Stimulated activated CD4-positive, alpha-beta T cell treated with anti-CD3 and anti-CD28 coated beads, Interleukin-1b, Interleukin-23, amount 100 ng/mL, for 24 hours (primary cell): ENCODE measurements around the gene SCGB2B2.
"Not testable (repeated sequence)": the region's sequence is repeated elsewhere in the genome, so short reads cannot be mapped to it uniquely, and the experiment has no call there.

ENCODE experiments used
- DNase-seq, 4 experiments: peaks; one replicate each; pipeline ENCODE4 v3.0.0-alpha.2; 2020; ENCODE audit warnings: low read depth in 4 of 4, low spot score in 1 of 4

The SCGB2B2 gene

DNA sequence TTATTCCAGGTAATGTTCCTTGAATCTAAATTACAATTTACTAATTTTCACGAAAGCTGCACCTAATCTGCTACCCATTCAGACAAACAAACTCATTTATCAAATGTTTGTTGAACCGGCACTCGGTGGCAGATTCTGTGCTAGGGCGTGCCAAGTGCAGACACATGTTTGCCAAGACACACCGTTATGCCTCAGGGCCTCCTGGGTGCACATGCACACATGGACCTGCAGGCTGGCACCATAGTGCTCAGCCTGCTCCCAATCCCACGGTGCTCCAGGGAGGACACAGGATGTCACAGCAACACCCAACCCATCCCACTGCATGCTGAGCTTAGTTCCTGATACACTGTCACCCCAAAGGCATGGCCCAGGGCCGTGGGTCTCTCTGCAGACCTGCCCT lies 7.7 kb downstream of the SCGB2B2 start:
- no peak for DNase-seq

DNA sequence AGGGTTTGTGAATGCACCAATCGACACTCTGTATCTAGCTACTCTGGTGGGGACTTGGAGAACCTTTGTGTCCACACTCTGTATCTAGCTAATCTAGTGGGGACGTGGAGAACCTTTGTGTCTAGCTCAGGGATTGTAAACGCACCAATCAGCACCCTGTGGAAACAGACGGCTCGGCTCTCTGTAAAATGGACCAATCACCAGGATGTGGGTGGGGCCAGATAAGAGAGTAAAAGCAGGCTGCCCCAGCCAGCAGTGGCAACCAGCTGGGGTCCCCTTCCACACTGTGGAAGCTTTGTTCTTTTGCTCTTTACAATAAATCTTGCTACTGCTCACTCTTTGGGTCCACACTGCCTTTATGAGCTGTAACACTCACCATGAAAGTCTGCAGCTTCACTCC lies 8.3 kb downstream of the SCGB2B2 start:
- DNase-seq, result not testable (repeated sequence)

DNA sequence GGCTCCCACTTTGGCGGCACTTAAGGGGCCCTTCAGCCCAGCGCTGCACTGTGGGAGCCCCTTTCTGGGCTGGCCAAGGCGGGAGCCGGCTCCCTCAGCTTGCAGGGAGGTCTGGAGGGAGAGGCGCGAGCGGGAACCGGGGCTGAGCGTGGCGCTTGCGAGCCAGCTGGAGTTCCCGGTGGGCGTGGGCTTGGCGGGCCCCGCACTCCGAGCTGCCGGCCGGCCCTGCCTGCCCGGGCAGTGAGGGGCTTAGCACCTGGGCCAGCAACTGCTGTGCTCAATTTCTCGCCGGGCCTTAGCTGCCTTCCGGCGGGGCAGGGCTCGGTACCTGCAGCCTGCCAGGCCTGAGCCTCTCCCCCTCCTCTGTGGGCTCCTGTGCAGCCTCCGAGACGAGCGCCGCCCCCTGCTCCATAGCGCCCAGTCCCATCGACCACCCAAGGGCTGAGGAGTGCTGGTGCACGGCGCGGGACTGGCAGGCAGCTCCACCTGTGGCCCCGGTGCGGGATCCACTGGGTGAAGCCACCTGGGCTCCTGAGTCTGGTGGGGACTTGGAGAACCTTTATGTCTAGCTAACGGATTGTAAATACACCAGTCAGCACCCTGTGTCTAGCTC lies 8.8 kb downstream of the SCGB2B2 start:
- not testable (repeated sequence) for DNase-seq

DNA sequence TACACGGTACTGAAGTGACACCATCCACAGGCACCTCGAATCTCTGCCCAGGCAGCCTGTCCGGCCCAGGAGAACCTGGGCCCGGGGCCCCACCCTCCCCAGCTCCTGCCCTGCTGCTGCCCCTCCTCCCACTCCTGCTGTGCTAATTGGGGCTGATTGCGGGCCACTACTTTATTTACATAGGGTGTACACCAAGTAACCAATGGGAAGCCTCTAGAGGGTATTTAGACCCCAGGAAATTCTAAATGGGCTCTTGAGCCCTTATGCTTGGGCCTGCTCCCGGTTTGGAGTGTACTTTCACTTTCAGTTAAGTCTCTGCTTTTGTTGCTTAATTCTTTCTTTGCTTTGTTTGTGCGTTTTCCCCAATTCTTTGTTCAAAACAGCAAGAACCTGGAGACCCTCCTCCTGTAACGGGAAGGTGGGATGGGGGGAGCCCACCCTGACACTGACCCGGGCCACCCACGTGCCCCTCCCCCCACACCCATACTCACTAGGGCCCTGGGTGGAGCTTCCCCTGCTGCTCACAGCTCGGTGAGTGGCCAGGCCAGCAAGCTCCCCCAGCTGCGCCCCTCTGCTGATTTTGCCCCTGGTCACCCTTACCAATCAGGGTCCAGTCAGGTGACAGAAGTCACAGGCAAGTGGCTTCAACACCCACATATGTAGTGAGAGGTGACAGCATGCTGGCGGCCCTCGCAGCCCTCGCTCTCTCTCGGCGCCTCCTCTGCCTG lies 9.4 kb downstream of the SCGB2B2 start:
- DNase-seq, result no peak

DNA sequence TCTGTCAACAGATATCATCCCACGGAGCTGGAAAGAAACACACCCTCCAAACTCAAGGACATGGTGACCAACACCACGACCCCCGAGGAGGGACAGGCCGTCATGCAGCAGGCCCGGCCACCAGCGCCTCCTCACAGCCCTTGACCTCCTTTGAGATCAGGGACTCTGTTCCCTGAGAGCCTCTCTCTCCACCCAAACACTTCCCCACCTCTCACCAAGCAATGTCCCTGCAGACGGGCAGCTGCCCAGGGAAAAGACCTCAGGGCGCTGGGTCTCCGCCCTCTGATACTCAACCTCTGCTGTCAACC lies 10.0 kb downstream of the SCGB2B2 start:
- DNase-seq, result no peak

DNA sequence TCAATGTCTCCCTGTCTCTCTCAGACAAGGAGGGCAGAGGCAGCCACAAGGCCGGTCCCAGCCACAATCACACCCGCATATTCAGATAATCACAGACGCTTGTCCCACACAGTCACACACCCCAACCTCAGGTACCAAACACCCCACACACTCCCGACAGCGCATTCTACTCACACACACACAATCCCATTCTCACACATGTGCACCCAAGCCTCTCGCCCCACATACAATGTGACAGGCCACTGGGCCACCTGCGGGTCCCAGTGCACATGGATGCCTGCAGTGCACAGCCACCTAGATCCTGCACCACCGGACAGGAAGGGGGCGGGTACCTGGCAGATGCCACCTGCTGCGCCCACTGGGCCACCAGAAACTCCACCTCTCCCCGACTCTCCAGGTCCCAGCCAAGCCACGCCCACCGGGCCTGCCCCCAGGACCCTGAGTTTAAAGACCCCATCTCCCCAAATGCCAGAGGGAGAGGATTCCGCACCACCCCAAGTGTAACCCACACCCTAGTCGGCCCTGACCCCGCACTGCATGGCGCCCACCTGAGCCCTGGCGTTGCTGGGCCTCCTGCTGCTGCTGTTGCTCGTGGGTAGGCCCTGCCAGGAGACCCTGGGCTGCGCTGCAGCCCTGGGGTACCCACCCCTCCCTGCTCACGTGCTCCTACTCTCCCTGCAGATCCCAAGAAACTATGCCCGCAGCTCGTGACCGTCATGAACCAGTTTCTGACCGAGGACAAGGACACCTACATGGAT lies 10.6 kb downstream of the SCGB2B2 start:
- DNase-seq, result no peak

DNA sequence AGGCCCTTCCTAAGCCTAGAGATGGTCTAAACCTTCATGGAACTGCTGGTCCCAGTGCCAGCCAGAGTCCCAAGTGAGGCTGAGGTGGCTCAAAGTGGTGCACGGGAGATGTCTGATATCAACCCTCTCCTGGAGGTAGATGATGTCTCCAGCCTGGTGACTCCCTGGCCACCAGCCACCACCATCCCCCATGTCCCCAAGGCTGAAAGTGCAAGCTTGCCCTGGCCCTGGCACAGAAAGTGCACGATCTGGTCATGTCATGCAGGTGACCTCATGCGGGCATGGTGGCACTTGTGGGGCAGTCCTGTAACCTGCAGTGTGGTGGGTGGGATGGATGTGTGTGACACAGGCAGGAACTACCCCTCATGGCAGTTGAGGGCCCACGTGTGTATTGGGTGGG lies 11.7 kb downstream of the SCGB2B2 start:
- DNase-seq, result not testable (repeated sequence)

DNA sequence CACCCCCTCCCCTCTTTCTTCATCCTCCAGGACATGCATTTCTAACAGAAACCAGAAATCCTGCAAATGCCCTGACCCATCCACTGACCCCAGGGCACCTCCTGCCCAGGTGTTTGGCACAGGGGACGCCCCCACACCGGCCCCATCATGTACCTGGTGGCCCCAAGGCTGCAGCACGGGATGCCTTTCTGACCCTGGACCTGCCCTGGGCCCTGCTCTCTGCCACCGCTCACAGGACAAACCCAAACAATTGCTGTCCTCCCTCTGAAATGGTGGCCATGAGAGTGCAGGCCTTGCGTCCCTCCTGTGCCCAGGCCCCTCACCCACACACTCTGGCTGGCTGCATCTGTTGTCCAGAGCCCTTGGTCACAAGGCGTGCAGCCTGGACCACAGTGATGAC lies 12.1 kb downstream of the SCGB2B2 start:
- no peak for DNase-seq

DNA sequence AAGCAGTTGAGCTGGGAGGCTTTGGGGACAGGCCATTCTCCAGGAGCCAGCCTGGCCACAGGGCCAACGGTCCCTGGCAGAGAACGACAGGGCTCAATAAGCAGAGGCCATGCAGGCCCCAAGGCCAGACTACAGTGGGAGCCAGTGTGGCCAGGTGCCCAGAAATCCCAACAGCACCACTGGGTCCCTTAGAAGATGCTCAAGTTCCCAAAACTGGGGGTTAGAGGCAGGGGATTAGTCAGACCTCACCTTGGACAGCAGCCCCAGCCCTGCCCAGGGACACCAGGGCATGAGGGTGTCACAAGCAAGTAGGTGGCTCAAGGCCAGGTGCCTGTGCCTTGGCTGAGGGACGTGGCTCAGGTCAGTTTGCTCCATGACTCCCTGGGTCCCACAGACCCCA lies 12.8 kb downstream of the SCGB2B2 start:
- DNase-seq, result no peak

DNA sequence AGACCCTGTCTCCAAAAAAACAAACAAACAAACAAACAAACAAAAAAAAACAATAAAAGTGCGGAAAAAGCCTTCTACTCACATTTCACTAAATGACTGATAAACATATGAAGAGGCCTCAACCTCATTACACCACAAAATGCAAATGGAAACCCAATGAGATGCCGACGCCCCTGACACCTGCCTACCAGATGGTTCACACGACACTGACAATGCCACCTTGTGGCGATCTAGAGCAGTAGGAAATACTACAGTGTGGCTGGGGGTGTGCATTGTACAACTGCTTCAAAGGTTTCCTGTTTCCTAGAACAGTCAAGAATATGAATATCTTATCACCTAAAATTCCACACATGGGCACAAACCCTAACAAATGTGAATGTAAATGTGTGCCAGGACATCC lies 14.0 kb downstream of the SCGB2B2 start:
- DNase-seq, result peak in 1 of 4 experiments; percentile 15

DNA sequence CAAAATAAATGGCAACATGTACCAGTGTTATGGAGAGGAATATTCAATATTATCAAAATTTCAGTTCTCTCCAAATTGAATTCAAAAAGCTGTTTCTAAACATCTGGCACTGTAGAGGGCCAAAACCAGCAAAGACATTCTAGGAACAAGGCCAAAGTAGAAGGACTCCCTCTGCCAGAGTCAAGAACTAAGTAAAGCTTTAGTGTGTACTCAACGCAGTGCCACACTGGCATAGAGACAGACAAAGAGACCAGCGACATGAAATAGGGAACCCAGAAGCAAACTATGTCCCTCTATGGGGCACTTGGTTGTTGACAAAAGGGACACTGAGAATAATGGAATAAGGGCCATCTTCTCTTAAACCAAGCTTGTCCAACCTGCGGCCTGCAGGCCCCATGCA lies 15.6 kb downstream of the SCGB2B2 start:
- DNase-seq, result no peak

DNA sequence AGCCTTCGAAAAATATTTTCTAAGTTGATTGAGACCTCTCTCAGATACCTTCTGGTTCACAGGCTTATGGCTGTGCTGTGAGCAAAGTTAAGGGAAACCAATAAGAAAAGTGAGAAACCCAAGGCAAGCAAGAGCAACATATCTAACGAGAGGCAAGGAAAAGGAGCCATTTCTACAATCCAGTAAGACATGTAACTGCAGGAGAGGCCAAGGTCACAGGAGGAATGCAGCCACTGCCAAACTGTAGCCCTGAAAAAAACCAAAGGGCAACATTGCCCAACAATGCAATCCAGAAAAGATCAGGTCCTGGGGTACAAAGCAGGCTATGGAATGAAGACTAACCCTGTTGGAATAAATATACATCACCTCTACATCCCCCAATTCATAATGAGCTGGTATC lies 21.3 kb downstream of the SCGB2B2 start:
- no peak for DNase-seq

DNA sequence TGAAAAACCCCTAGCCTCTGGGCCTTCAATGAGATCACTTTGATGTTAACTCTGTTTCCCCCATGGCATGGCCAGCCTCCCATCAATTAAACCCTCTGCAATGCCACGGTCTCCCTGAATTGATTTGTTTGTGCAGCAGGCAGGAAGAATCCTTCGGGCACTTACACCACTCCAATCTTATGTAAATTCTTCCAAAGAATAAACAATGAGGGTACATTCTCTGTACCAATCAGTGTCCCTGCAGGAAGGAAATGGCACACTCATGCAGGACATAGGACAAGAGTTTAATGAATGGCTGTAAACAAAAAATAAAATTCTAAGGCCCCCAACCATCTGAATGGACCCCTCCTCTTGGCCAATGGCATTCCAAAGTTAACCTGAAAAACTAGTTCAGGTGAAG lies 22.2 kb downstream of the SCGB2B2 start:
- DNase-seq, result no peak

DNA sequence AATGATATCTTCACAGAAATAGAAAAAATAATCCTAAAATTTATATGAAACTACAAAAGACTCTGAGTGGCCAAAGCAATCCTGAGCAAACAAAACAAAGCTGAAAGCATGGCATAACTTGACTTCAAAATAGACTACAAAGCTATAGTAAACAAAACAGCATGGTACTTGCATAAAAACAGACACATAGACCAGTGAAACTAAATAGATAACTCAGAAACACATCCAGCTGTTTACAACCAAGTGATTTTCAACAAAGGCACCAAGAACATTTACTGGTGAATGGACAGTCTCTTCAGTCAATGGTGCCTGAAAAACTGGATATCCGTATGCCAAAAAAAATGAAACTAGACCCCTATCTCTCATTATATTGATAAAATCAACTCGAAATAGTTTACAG lies 25.2 kb downstream of the SCGB2B2 start:
- no peak for DNase-seq

DNA sequence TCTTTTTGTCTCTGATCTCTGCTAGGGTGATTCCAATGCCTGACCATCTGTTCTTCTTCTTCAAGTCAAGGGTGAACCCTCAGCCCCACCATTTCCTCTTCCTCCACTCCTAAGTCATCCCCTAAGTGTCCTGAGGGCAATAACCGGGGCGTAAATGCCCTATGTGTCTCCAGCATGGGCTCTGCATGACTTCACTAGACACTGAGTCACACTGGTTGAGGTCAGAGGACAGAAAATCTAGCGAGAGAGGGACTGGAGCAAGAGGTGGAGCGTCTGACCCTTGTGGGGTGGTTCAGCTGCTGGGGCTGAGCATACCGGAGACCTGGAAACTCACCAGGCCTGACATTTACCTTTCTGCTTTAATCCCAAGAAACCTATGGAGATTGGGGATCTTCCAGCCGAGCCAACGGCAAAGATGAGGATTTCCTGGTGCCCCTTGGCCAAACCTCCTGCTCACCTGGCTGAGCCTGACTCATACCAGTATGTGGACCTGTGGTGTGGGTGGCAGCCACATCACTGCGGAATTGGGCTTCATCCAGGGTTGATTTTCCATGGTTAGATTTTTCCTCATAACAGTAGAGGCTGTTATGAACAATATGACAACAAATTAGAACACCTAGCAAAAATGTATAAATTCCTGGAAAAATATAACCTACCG lies 26.9 kb downstream of the SCGB2B2 start:
- no peak for DNase-seq

DNA sequence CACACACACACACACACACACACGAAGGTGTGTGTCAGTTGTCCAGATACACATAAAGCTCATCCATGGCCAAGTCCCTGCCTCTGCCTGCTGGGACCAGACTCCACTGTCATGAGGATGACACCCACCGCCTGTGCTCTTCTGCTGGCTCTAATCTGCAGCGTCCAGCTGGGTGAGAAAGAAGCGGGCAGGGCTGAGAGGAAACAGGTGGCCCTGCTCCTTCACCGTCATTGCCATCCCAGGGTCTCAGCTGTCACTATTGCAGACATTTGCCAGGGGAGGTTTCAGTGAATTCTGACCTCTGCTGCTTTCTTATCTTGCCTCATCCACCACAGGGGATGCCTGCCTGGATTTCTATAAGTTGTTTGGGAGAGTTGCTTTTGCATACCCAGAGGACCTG lies 31.4 kb downstream of the SCGB2B2 start:
- no peak for DNase-seq

DNA sequence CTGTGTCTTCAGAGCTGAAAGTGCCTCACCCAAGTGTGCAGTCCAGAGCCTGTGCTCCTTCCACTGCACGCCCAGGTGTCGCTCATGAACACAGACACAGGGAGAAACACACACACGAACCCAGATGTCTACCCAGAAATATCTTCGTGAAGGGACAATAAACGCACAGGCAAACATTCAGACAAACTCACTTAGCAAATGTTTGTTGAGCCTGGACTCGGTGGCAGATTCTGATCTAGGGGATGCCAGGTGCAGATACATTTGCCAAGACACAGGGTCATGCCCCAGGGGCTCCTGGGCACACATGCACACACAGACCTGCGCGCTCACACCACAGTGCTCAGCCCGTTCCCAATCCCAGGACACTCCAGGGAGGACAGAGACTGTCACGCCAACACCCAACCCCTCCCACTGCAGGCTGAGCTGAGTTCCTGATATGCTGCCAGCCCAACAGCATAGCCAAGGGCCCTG lies 31.9 kb downstream of the SCGB2B2 start:
- no peak for DNase-seq

DNA sequence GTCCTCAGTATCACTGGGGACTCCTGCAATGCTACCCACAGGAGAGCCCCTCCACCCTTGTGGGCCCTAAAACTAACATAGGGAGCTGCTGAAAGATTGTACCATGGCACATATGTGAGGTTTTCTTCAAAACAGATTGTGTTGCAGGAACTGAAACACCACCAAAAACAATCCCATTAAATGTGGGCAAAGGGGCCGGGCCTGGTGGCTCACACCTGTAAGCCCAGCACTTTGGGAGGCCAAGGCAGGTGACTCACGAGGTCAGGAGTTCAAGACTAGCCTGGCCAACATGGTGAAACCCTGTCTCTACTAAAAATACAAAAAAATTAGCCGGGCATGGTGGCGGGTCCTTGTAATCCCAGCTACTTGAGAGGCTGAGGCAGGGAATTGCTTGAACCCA lies 34.7 kb downstream of the SCGB2B2 start:
- no peak for DNase-seq

DNA sequence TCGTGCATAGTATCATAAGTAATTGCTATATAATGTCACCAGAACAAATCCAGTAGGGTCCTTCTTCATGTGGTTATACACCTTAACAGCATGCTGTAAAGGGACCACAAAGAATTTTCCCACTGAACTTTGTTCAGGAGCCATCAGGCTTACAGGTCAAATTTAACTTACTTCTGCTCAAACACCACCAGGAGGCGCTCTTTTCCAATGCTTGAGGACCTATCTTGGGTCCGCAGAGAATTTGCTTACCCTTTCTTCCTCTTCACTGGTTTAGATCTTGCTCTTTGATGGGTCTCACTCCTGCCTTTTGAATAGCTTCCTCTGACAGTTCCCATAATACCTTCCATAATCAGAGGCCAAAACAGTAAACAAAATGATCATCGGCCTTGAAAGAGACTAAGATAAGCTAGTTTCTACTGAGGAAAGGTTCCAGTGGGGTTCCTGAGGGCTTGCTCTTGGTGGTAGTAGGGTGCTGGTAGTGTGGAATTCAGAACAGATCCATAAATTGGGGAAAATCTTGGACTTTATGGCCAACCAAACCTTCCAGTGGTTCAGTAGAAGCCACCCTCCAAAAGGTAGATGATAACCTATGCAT lies 37.4 kb downstream of the SCGB2B2 start:
- DNase-seq, result peak; percentile 37 to 54 (median 45)

DNA sequence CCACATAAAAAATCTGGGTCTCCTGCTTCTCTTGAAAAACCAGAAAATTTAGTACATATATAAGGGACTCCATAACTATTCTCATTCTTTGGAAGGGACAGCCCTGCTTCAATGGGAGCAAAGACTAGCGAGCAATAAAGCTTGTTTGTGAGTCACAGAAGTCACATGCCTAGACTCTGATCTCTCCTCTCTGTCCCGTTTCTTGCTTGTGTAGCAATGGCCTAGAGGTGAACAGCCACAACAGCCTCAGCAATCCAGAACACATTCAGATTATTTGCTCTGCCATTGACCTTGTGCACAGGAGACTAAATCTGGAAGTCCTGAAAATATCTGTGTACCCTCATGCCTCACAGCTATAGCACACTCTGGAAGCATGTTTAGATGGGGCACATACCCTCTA lies 43.2 kb downstream of the SCGB2B2 start:
- DNase-seq, result no peak
